Stimulated activated CD4-positive, alpha-beta T cell treated with anti-CD3 and anti-CD28 coated beads, TNF-alpha, amount 100 ng/mL, for 24 hours (primary cell): ENCODE measurements around the gene ARHGEF7.
"Not testable (repeated sequence)": the region's sequence is repeated elsewhere in the genome, so short reads cannot be mapped to it uniquely, and the experiment has no call there.

Experiments used
- DNase-seq, 3 experiments: peaks; one replicate each; pipeline ENCODE4 v3.0.0-alpha.2; 2020; ENCODE audit warnings: low read depth in 3 of 3

Gene ARHGEF7

GRCh38 chr13:111115061-111115964, at the start of gene ARHGEF7:
Gene ARHGEF7 (plus strand): TSS chr13:111115310. CDS start chr13:111115527, 217 bp downstream.
- no peak for DNase-seq

- no peak for DNase-seq
Observed at GRCh38 chr13:111065698-111066097, 49.4 kb upstream of the ARHGEF7 start.

GRCh38 chr13:111066544-111066943, 48.6 kb upstream of the ARHGEF7 start:
- no peak for DNase-seq

GRCh38 chr13:111068009-111068350, 47.1 kb upstream of the ARHGEF7 start:
- no peak for DNase-seq

- not testable (repeated sequence) for DNase-seq
Observed at GRCh38 chr13:111071120-111071519, 44.0 kb upstream of the ARHGEF7 start.

- not testable (repeated sequence) for DNase-seq
Observed at GRCh38 chr13:111071526-111071925, 43.6 kb upstream of the ARHGEF7 start.

- no peak for DNase-seq
Observed at GRCh38 chr13:111074826-111075225, 40.3 kb upstream of the ARHGEF7 start.

- no peak for DNase-seq
Observed at GRCh38 chr13:111076155-111077013, 38.7 kb upstream of the ARHGEF7 start.

- no peak for DNase-seq
Observed at GRCh38 chr13:111079375-111079774, 35.7 kb upstream of the ARHGEF7 start.

- no peak for DNase-seq
Observed at GRCh38 chr13:111080642-111081041, 34.5 kb upstream of the ARHGEF7 start.

- no peak for DNase-seq
Observed at GRCh38 chr13:111082240-111082639, 32.9 kb upstream of the ARHGEF7 start.

GRCh38 chr13:111082769-111083168, 32.3 kb upstream of the ARHGEF7 start:
- not testable (repeated sequence) for DNase-seq

GRCh38 chr13:111083693-111084092, 31.4 kb upstream of the ARHGEF7 start:
- not testable (repeated sequence) for DNase-seq

- no peak for DNase-seq
Observed at GRCh38 chr13:111090169-111090568, 24.9 kb upstream of the ARHGEF7 start.

GRCh38 chr13:111092685-111093084, 22.4 kb upstream of the ARHGEF7 start:
- no peak for DNase-seq

- DNase-seq: no peak
Observed at GRCh38 chr13:111093136-111093535, 22.0 kb upstream of the ARHGEF7 start.

GRCh38 chr13:111093634-111094033, 21.5 kb upstream of the ARHGEF7 start:
- DNase-seq: no peak

- DNase-seq: no peak
Observed at GRCh38 chr13:111095031-111095840, 19.9 kb upstream of the ARHGEF7 start.

GRCh38 chr13:111095911-111096501, 19.1 kb upstream of the ARHGEF7 start:
- DNase-seq: no peak

GRCh38 chr13:111099290-111099689, 15.8 kb upstream of the ARHGEF7 start:
- DNase-seq: no peak

- no peak for DNase-seq
Observed at GRCh38 chr13:111110054-111110453, 5.1 kb upstream of the ARHGEF7 start.
